Suprapubic skin (tissue), 4 donors: ENCODE data around the gene BANP. TPM values are rescaled to one million over a fixed set of nuclear protein-coding genes. Genes with fewer than 3 reads are reported as not detected.
"Not testable (repeated sequence)": the region's sequence is repeated elsewhere in the genome, so short reads cannot be mapped to it uniquely, and the experiment has no call there.

Source experiments
- DNase-seq, 2 donors: peaks; one replicate each; pipeline ENCODE4 v3.0.0-alpha.2; 2019; ENCODE audit warnings: low spot score in 2 of 2
- H3K27ac ChIP-seq: fragments of 200-600 bp; sonication (generic); one replicate; pipeline ENCODE4 v1.5.1; 2019
- H3K27me3 ChIP-seq: fragments of 200-600 bp; sonication (generic); one replicate; pipeline ENCODE4 v1.5.1; 2019
- H3K36me3 ChIP-seq: fragments of 200-600 bp; sonication (generic); one replicate; pipeline ENCODE4 v1.5.1; 2019
- H3K4me1 ChIP-seq: fragments of 200-600 bp; sonication (generic); one replicate; pipeline ENCODE4 v1.5.1; 2019
- H3K4me3 ChIP-seq: fragments of 200-600 bp; sonication (generic); one replicate; pipeline ENCODE4 v1.5.1; 2019; ENCODE audit warnings: mild to moderate bottlenecking
- H3K9me3 ChIP-seq: fragments of 200-600 bp; sonication (generic); one replicate; pipeline ENCODE4 v1.5.1; 2019
- CTCF ChIP-seq, 2 donors: fragments of 200-600 bp in 1 of 2; fragments of 450-650 bp in 1 of 2; sonication (generic) in 1 of 2; IDR thresholded peaks; one replicate each; pipeline ENCODE4 v1.5.1; 2016 to 2019; ENCODE audit warnings: antibody characterized with exemption in 2 of 2, mild to moderate bottlenecking in 1 of 2, moderate library complexity in 1 of 2
- EP300 ChIP-seq: sonication (generic); formaldehyde crosslinking; IDR thresholded peaks from one replicate; pipeline ENCODE4 v1.6.1; 2017; ENCODE audit warnings: antibody characterized with exemption
- POLR2A ChIP-seq, 2 donors: fragments of 450-650 bp; IDR thresholded peaks; one replicate each; pipeline ENCODE4 v1.6.1; 2017; ENCODE audit warnings: antibody characterized with exemption in 2 of 2, mild to moderate bottlenecking in 2 of 2, moderate library complexity in 2 of 2
- POLR2AphosphoS5 ChIP-seq, 3 donors: sonication (generic); formaldehyde crosslinking; IDR thresholded peaks; one replicate each; pipeline ENCODE4 v1.6.1; 2017; ENCODE audit warnings: antibody characterized with exemption in 3 of 3
- WGBS: methylation state at CpG from one replicate; pipeline ENCODE4 v1.1.5; 2018; 5-methylcytosine and 5-hydroxymethylcytosine counted together
- total RNA-seq, 4 donors: library from RNA; depleted of rRNA; stranded (reverse); fragments of >200 nt; gene quantifications; one replicate each; pipeline ENCODE4 v1.1.0, GENCODE V29; 2016

The BANP gene
- total RNA-seq, 4 donors from 2014 or later, result 24.9 to 40.1 (median 26.5) TPM

GRCh38 chr16:88014954-88015805, 63.9 kb downstream of the BANP start:
- Histone ChIP-seq H3K9me3 (no peaks in the 10 kb centered on the region), H3K27ac (no peak overlapping the region), H3K27me3 (no peaks in the 10 kb centered on the region), H3K4me1 (peaks cover 6% of the 10 kb centered on the region), H3K36me3 (peaks cover 6% of the 10 kb centered on the region), H3K4me3 (no peak overlapping the region)
- TF ChIP-seq CTCF (IDR thresholded peaks at IDR 0.05) (no peak), EP300 (no peak), POLR2A (IDR thresholded peaks at IDR 0.05) (no peak), POLR2AphosphoS5 (IDR thresholded peaks at IDR 0.05) (no peak)
- 92% methylated on average over 18 of the region's 32 CpGs for WGBS
- DNase-seq, result no peak

GRCh38 chr16:88015806-88016140, 64.5 kb downstream of the BANP start:
- Histone ChIP-seq H3K4me1 (peaks cover 9% of the 10 kb centered on the region), H3K36me3 (peaks cover 4% of the 10 kb centered on the region), H3K27ac (no peak overlapping the region), H3K27me3 (no peaks in the 10 kb centered on the region), H3K9me3 (no peaks in the 10 kb centered on the region), H3K4me3 (no peak overlapping the region)
- 93% methylated on average over 2 of the region's 9 CpGs for WGBS
- no peak for DNase-seq
- TF ChIP-seq CTCF (IDR thresholded peaks at IDR 0.05) (no peak), EP300 (no peak), POLR2A (IDR thresholded peaks at IDR 0.05) (no peak), POLR2AphosphoS5 (IDR thresholded peaks at IDR 0.05) (no peak)

GRCh38 chr16:88016386-88016785, 65.2 kb downstream of the BANP start:
- not testable (repeated sequence) for H3K4me3 ChIP-seq, H3K36me3 ChIP-seq, H3K27ac ChIP-seq, H3K27me3 ChIP-seq, DNase-seq, H3K4me1 ChIP-seq, H3K9me3 ChIP-seq
- WGBS, result 91% methylated on average over 15 of the region's 18 CpGs

- 73% methylated on average over 3 of the region's 11 CpGs for WGBS
- no peaks in the 10 kb centered on the region for H3K27me3 ChIP-seq
- DNase-seq, result no peak
- peaks cover 9% of the 10 kb centered on the region for H3K4me1 ChIP-seq
- H3K27ac ChIP-seq, result no peak overlapping the region
- H3K4me3 ChIP-seq, result no peak overlapping the region
- no peaks in the 10 kb centered on the region for H3K9me3 ChIP-seq
- no peaks in the 10 kb centered on the region for H3K36me3 ChIP-seq
- TF ChIP-seq POLR2A (IDR thresholded peaks at IDR 0.05), result no peak
- no peak for TF ChIP-seq EP300
- no peak for TF ChIP-seq POLR2AphosphoS5 (IDR thresholded peaks at IDR 0.05)
- no peak for TF ChIP-seq CTCF (IDR thresholded peaks at IDR 0.05)
These were observed 65.7 kb downstream of the BANP start for GRCh38 chr16:88016964-88017363.

- TF ChIP-seq POLR2A (IDR thresholded peaks at IDR 0.05), result no peak
- no peak for TF ChIP-seq CTCF (IDR thresholded peaks at IDR 0.05)
- no peak for TF ChIP-seq EP300
- no peak for TF ChIP-seq POLR2AphosphoS5 (IDR thresholded peaks at IDR 0.05)
- no peak overlapping the region for H3K27ac ChIP-seq
- peaks cover 9% of the 10 kb centered on the region for H3K4me1 ChIP-seq
- no peak overlapping the region for H3K4me3 ChIP-seq
- H3K27me3 ChIP-seq, result no peaks in the 10 kb centered on the region
- no peak for DNase-seq
- H3K36me3 ChIP-seq, result peaks cover 6% of the 10 kb centered on the region
- no peaks in the 10 kb centered on the region for H3K9me3 ChIP-seq
- 93% methylated on average over 15 of the region's 19 CpGs for WGBS
These were observed 66.4 kb downstream of the BANP start for GRCh38 chr16:88017587-88018101.

GRCh38 chr16:88018382-88018781, 67.1 kb downstream of the BANP start:
- DNase-seq, H3K4me1 ChIP-seq, H3K4me3 ChIP-seq, H3K27ac ChIP-seq, H3K9me3 ChIP-seq, H3K36me3 ChIP-seq, H3K27me3 ChIP-seq: not testable (repeated sequence)
- WGBS, result 94% methylated on average over 17 of the region's 26 CpGs

- DNase-seq, H3K9me3 ChIP-seq, H3K36me3 ChIP-seq, H3K27ac ChIP-seq, H3K27me3 ChIP-seq, H3K4me1 ChIP-seq, H3K4me3 ChIP-seq: not testable (repeated sequence)
- WGBS, result 69% methylated on average over 22 of the region's 59 CpGs
These were observed 68.0 kb downstream of the BANP start for GRCh38 chr16:88019041-88019820.
